Fibroblast of lung (primary cell): Measurements from ENCODE around the gene MPG. TPM values are rescaled to one million over a fixed set of nuclear protein-coding genes. Genes with fewer than 3 reads are reported as not detected.

Experiments used
- DNase-seq, 2 donors: peaks; one replicate each; pipeline versions ENCODE4 v3.0.0 to v3.0.0-alpha.2; 2010; ENCODE audit warnings: low read depth in 2 of 2
- H2AFZ ChIP-seq: 2 replicates; pipeline ENCODE4 v1.5.1; 2012; ENCODE audit warnings: low read length, control low read depth, inconsistent platforms
- H3K27ac ChIP-seq: 2 replicates; pipeline ENCODE4 v1.5.1; 2011; ENCODE audit warnings: low read length, control low read depth; ENCODE audit not compliant: insufficient read depth
- H3K27me3 ChIP-seq: 2 replicates; pipeline ENCODE4 v1.5.1; 2011; ENCODE audit warnings: mild to moderate bottlenecking, low read length; ENCODE audit not compliant: control insufficient read depth, insufficient read depth
- H3K36me3 ChIP-seq: 2 replicates; pipeline ENCODE4 v1.5.1; 2011; ENCODE audit warnings: low read length; ENCODE audit not compliant: control insufficient read depth, insufficient read depth
- H3K4me1 ChIP-seq: 2 replicates; pipeline ENCODE4 v1.5.1; 2011; ENCODE audit warnings: low read length; ENCODE audit not compliant: control insufficient read depth, insufficient read depth; ENCODE audit errors: extremely low read depth
- H3K4me2 ChIP-seq: 2 replicates; pipeline ENCODE4 v1.5.1; 2011; ENCODE audit warnings: low read length, control low read depth; ENCODE audit not compliant: insufficient read depth; ENCODE audit errors: extremely low read depth
- H3K4me3 ChIP-seq, 4 experiments: fragments of 200-600 bp in 1 of 4; sonication (generic) in 1 of 4; replicated peaks in 1 of 4; 2 replicates each; pipeline ENCODE4 v1.5.1; 2011 to 2016; ENCODE audit warnings: low read length in 4 of 4, low read depth in 3 of 4, mild to moderate bottlenecking in 3 of 4, control low read depth in 2 of 4, inconsistent platforms in 1 of 4, mixed read lengths in 1 of 4; ENCODE audit not compliant: insufficient read depth in 1 of 4; ENCODE audit errors: control extremely low read depth in 1 of 4
- H3K79me2 ChIP-seq: 2 replicates; pipeline ENCODE4 v1.5.1; 2012; ENCODE audit warnings: mild to moderate bottlenecking, low read length, inconsistent platforms; ENCODE audit not compliant: control insufficient read depth, insufficient read depth
- H3K9ac ChIP-seq: 2 replicates; pipeline ENCODE4 v1.5.1; 2011; ENCODE audit warnings: mild to moderate bottlenecking, low read length, control low read depth; ENCODE audit not compliant: insufficient read depth
- H3K9me3 ChIP-seq: 2 replicates; pipeline ENCODE4 v1.5.1; 2012; ENCODE audit warnings: low read depth, low read length; ENCODE audit not compliant: control insufficient read depth, insufficient read depth
- H4K20me1 ChIP-seq: 2 replicates; pipeline ENCODE4 v1.5.1; 2011; ENCODE audit warnings: low read length; ENCODE audit not compliant: control insufficient read depth, insufficient read depth; ENCODE audit errors: extremely low read depth
- CTCF ChIP-seq, 2 donors: IDR thresholded peaks in 1 of 2; conservative IDR thresholded peaks in 1 of 2; 1 replicate in 1 of 2; 2 replicates in 1 of 2; pipeline ENCODE4 v1.5.1; 2011 to 2012; ENCODE audit warnings: low read length in 2 of 2, control low read depth in 1 of 2, inconsistent platforms in 1 of 2, low read depth in 1 of 2, mild to moderate bottlenecking in 1 of 2
- EZH2 ChIP-seq: IDR thresholded peaks from 2 replicates; pipeline ENCODE4 v1.5.1; 2012; ENCODE audit warnings: low read length, control low read depth, mild to moderate bottlenecking; ENCODE audit errors: missing control alignments
- polyA plus RNA-seq, 2 donors: library from polyadenylated mRNA; depleted of rRNA in 1 of 2; stranded (reverse) in 1 of 2; unstranded in 1 of 2; fragments of >200 nt; gene quantifications; 2 replicates each; pipeline ENCODE4 v1.2.1, GENCODE V29; 2011 to 2012; ENCODE audit warnings: missing spikeins in 1 of 2
- total RNA-seq: library from RNA; depleted of rRNA; stranded (reverse); fragments of >200 nt; gene quantifications from 2 replicates; pipeline ENCODE4 v1.2.1, GENCODE V29; 2014

Gene MPG
- total and polyA plus RNA-seq, 2 donors (not counting 1 experiment from before 2014, with no cell fraction given): 45.4 to 268 TPM

GRCh38 chr16:83781-84615 is 6.0 kb downstream of the MPG start:
- H3K9me3 ChIP-seq: no peaks in the 10 kb centered on the region
- H3K4me2 ChIP-seq: peak overlapping the region; percentile 40
- TF ChIP-seq CTCF (conservative IDR thresholded peaks at IDR 0.05 in 1 of 2, IDR thresholded peaks at IDR 0.05 in 1 of 2; ENCODE audit: low read depth in 1 of 2, low read length in 2 of 2) (no peak), EZH2 (no peak)
- H4K20me1 ChIP-seq: no peaks in the 10 kb centered on the region
- peak overlapping the region; percentile 32 for H3K9ac ChIP-seq
- peak in 1 of 2 donors; percentile 33 for DNase-seq
- no peak overlapping the region for H3K4me3 ChIP-seq
- H3K79me2 ChIP-seq: peaks cover 38% of the 10 kb centered on the region
- H3K27me3 ChIP-seq: no peaks in the 10 kb centered on the region
- peaks cover 49% of the 10 kb centered on the region for H3K36me3 ChIP-seq
- no peak overlapping the region for H2AFZ ChIP-seq
- H3K4me1 ChIP-seq: peaks cover 37% of the 10 kb centered on the region
- H3K27ac ChIP-seq: peak overlapping the region; percentile 73

GRCh38 chr16:84718-85406 is 6.8 kb downstream of the MPG start:
- Histone ChIP-seq H3K4me2 (peak overlapping the region; percentile 40), H3K9ac (peak overlapping the region; percentile 32), H4K20me1 (no peaks in the 10 kb centered on the region), H3K27ac (peak overlapping the region; percentile 73), H3K9me3 (no peaks in the 10 kb centered on the region), H3K79me2 (peaks cover 30% of the 10 kb centered on the region), H2AFZ (no peak overlapping the region), H3K36me3 (peaks cover 46% of the 10 kb centered on the region), H3K4me3 (no peak overlapping the region), H3K4me1 (peaks cover 29% of the 10 kb centered on the region), H3K27me3 (no peaks in the 10 kb centered on the region)
- peak; percentile 91 to 97 for DNase-seq
- no peak for TF ChIP-seq EZH2
- TF ChIP-seq CTCF (conservative IDR thresholded peaks at IDR 0.05 in 1 of 2, IDR thresholded peaks at IDR 0.05 in 1 of 2; ENCODE audit: low read depth in 1 of 2, low read length in 2 of 2): no peak

- Histone ChIP-seq H3K9ac (no peak overlapping the region), H4K20me1 (no peaks in the 10 kb centered on the region)
Measured at GRCh38 chr16:85407-85782, 7.4 kb downstream of the MPG start.

More at GRCh38 chr16:85407-85782, 7.4 kb downstream of the MPG start:
- H3K4me1 ChIP-seq: peaks cover 29% of the 10 kb centered on the region
- H3K79me2 ChIP-seq: peaks cover 26% of the 10 kb centered on the region
- H3K36me3 ChIP-seq: peaks cover 46% of the 10 kb centered on the region
- H2AFZ ChIP-seq: no peak overlapping the region
- H3K27me3 ChIP-seq: no peaks in the 10 kb centered on the region
- H3K4me3 ChIP-seq: no peak overlapping the region
- no peak overlapping the region for H3K4me2 ChIP-seq
- no peak for TF ChIP-seq EZH2
- TF ChIP-seq CTCF (conservative IDR thresholded peaks at IDR 0.05 in 1 of 2, IDR thresholded peaks at IDR 0.05 in 1 of 2; ENCODE audit: low read depth in 1 of 2, low read length in 2 of 2): no peak
- H3K9me3 ChIP-seq: no peaks in the 10 kb centered on the region
- H3K27ac ChIP-seq: peak overlapping the region; percentile 73
- DNase-seq: no peak
